Liver (tissue), 3 donors: ENCODE data around the gene SRP9.

Experiments
- MAX ChIP-seq: IDR thresholded peaks from 2 replicates; pipeline ENCODE4 v1.6.1; 2016; ENCODE audit warnings: antibody characterized with exemption
- NR2F2 ChIP-seq: IDR thresholded peaks from 2 replicates; pipeline ENCODE4 v1.6.1; 2016; ENCODE audit warnings: antibody characterized with exemption
- RAD21 ChIP-seq, 2 donors: IDR thresholded peaks; 2 replicates each; pipeline ENCODE4 v1.6.1; 2016; ENCODE audit warnings: antibody characterized with exemption in 2 of 2, mild to moderate bottlenecking in 2 of 2
- TF ChIP-seq, protein P1 (sequence below): fragments of 150-350 bp; IDR thresholded peaks from 2 replicates; pipeline ENCODE4 v1.5.1; 2017; ENCODE audit warnings: improper control_type of control experiment, low read depth, low read length; ENCODE audit not compliant: missing input control
- donor health status: healthy.
- donor health status: healthy.

DNA sequence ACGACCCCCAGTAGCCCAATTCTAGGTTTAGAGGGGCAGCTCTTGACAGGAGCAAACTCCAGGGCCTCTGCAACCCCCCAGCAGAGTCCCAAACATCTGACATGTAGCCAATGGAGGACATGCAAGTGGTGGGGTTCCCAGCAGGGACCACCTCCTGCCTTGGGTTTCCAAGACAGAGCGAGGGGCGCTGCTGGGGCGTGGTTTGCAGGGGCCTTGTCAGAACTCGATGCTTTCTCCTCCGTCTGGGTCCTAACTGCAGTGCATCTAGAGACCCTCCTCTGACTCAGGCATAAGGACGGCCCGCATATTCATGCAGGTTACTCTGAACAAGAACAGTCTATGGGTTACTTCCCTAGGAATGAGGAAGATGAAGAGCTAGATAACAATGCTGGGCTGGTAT, 49.5 kb downstream of the SRP9 start:
- no peak for TF ChIP-seq MAX
- TF ChIP-seq, protein P1, sequence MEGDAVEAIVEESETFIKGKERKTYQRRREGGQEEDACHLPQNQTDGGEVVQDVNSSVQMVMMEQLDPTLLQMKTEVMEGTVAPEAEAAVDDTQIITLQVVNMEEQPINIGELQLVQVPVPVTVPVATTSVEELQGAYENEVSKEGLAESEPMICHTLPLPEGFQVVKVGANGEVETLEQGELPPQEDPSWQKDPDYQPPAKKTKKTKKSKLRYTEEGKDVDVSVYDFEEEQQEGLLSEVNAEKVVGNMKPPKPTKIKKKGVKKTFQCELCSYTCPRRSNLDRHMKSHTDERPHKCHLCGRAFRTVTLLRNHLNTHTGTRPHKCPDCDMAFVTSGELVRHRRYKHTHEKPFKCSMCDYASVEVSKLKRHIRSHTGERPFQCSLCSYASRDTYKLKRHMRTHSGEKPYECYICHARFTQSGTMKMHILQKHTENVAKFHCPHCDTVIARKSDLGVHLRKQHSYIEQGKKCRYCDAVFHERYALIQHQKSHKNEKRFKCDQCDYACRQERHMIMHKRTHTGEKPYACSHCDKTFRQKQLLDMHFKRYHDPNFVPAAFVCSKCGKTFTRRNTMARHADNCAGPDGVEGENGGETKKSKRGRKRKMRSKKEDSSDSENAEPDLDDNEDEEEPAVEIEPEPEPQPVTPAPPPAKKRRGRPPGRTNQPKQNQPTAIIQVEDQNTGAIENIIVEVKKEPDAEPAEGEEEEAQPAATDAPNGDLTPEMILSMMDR, result no peak
- TF ChIP-seq RAD21 (IDR thresholded peaks at IDR 0.05), result no peak
- no peak for TF ChIP-seq NR2F2
